Heart left ventricle (tissue), 13 donors: Measurements from ENCODE around the gene MAG.

Experiments used
- CTCF ChIP-seq, 12 donors: fragments of 200-600 bp; sonication (generic) in 4 of 12; IDR thresholded peaks; one replicate each; pipeline versions ENCODE4 v1.5.0 to v1.8.0; 2018 to 2022; ENCODE audit warnings: antibody characterized with exemption in 12 of 12, mild to moderate bottlenecking in 5 of 12
- POLR2A ChIP-seq, 2 donors: fragments of 450-650 bp; IDR thresholded peaks; one replicate each; pipeline ENCODE4 v1.6.1; 2017; ENCODE audit warnings: antibody characterized with exemption in 2 of 2, mild to moderate bottlenecking in 2 of 2, moderate library complexity in 2 of 2
- donor health status: ischemic (EF 13 %, LVEDD 7.1; RV severe dilation, severe dysfunction).
- donor health status: DM: no; HTN: yes; CAD: no.
- donor health status: DM: no; HTN: no; CAD: no.
- donor health status: ischemic (EF 25% LVEDD 6.9; RV normal size, moderate dysfunction).
- donor health status: ischemic (EF 25% LVEDD 5.7; RV mildly dilated, moderate dysfunction).
- donor health status: ischemic (EF 35%, LVEDD 5.7; RV mildly dilated, moderate dysfunction).
- donor health status: nonischemic (EF 11% LVEDD 7.7; RV severe dilation, severe dysfunction).
- donor health status: DM: yes; HTN: yes; CAD: no.
- donor health status: PGD.
- donor health status: ischemic (EF 29% LVEDD 5.4; RV normal size, mild dysfunction).
- donor health status: nonischemic (EF 23%, LVEDD 6.1; RV moderate dilation, normal function).

GRCh38 chr19:35310811-35311465, 19.0 kb downstream of the MAG start:
- TF ChIP-seq CTCF (IDR thresholded peaks at IDR 0.05) (no peak), POLR2A (IDR thresholded peaks at IDR 0.05) (no peak)
